KOPT-K1 (cell line): ENCODE data around the gene ZFP42.

Experiments used
- H3K27ac ChIP-seq: fragments of 200-600 bp; sonication (generic); 2 replicates; pipeline ENCODE4 v1.5.1; 2016; ENCODE audit warnings: antibody characterized with exemption, mild to moderate bottlenecking, low read depth, low read length; ENCODE audit not compliant: poor library complexity, severe bottlenecking
- H3K36me3 ChIP-seq: fragments of 200-600 bp; sonication (generic); 2 replicates; pipeline ENCODE4 v1.5.1; 2017; ENCODE audit warnings: antibody characterized with exemption, mild to moderate bottlenecking, low read length, moderate library complexity; ENCODE audit not compliant: insufficient read depth
- H3K9me3 ChIP-seq: fragments of 200-600 bp; sonication (generic); 2 replicates; pipeline ENCODE4 v1.5.1; 2017; ENCODE audit warnings: antibody characterized with exemption, low read length, mild to moderate bottlenecking; ENCODE audit not compliant: insufficient read depth, poor library complexity, severe bottlenecking

Gene ZFP42

GRCh38 chr4:188006285-188006848 lies 10.8 kb downstream of the ZFP42 start:
- H3K36me3 ChIP-seq = no peaks in the 10 kb centered on the region
- no peak overlapping the region for H3K27ac ChIP-seq
- no peaks in the 10 kb centered on the region for H3K9me3 ChIP-seq

GRCh38 chr4:188008377-188008776 lies 12.8 kb downstream of the ZFP42 start:
- H3K36me3 ChIP-seq = no peaks in the 10 kb centered on the region
- no peaks in the 10 kb centered on the region for H3K9me3 ChIP-seq
- no peak overlapping the region for H3K27ac ChIP-seq

GRCh38 chr4:188012426-188012945 lies 16.9 kb downstream of the ZFP42 start:
- Histone ChIP-seq H3K27ac (no peak overlapping the region), H3K9me3 (no peaks in the 10 kb centered on the region)

GRCh38 chr4:188015025-188015940 lies 19.7 kb downstream of the ZFP42 start:
- Histone ChIP-seq H3K27ac (no peak overlapping the region), H3K36me3 (no peaks in the 10 kb centered on the region), H3K9me3 (no peaks in the 10 kb centered on the region)

More at GRCh38 chr4:188012426-188012945, 16.9 kb downstream of the ZFP42 start:
- no peaks in the 10 kb centered on the region for H3K36me3 ChIP-seq

GRCh38 chr4:188016754-188017153 lies 21.2 kb downstream of the ZFP42 start:
- H3K27ac ChIP-seq = no peak overlapping the region
- H3K9me3 ChIP-seq = no peaks in the 10 kb centered on the region
- H3K36me3 ChIP-seq = no peaks in the 10 kb centered on the region

- no peaks in the 10 kb centered on the region for H3K9me3 ChIP-seq
- no peak overlapping the region for H3K27ac ChIP-seq
- no peaks in the 10 kb centered on the region for H3K36me3 ChIP-seq
These were observed 22.7 kb downstream of the ZFP42 start for GRCh38 chr4:188018262-188018661.

- no peak overlapping the region for H3K27ac ChIP-seq
These were observed 26.1 kb downstream of the ZFP42 start for GRCh38 chr4:188021548-188022249.

GRCh38 chr4:188023682-188024081 lies 28.1 kb downstream of the ZFP42 start:
- no peak overlapping the region for H3K27ac ChIP-seq
- H3K9me3 ChIP-seq = no peaks in the 10 kb centered on the region
- no peaks in the 10 kb centered on the region for H3K36me3 ChIP-seq

More at GRCh38 chr4:188021548-188022249, 26.1 kb downstream of the ZFP42 start:
- H3K9me3 ChIP-seq = no peaks in the 10 kb centered on the region
- H3K36me3 ChIP-seq = no peaks in the 10 kb centered on the region

- H3K9me3 ChIP-seq = peaks cover 8% of the 10 kb centered on the region
- no peak overlapping the region for H3K27ac ChIP-seq
- H3K36me3 ChIP-seq = no peaks in the 10 kb centered on the region
These were observed 29.9 kb downstream of the ZFP42 start for GRCh38 chr4:188025476-188025875.

GRCh38 chr4:188029114-188029513 lies 33.5 kb downstream of the ZFP42 start:
- H3K9me3 ChIP-seq = peaks cover 8% of the 10 kb centered on the region

GRCh38 chr4:188030401-188030800 lies 34.8 kb downstream of the ZFP42 start:
- H3K27ac ChIP-seq = no peak overlapping the region
- peaks cover 8% of the 10 kb centered on the region for H3K9me3 ChIP-seq
- no peaks in the 10 kb centered on the region for H3K36me3 ChIP-seq

More at GRCh38 chr4:188029114-188029513, 33.5 kb downstream of the ZFP42 start:
- Histone ChIP-seq H3K27ac (no peak overlapping the region), H3K36me3 (no peaks in the 10 kb centered on the region)

- Histone ChIP-seq H3K9me3 (peaks cover 8% of the 10 kb centered on the region), H3K36me3 (no peaks in the 10 kb centered on the region), H3K27ac (no peak overlapping the region)
These were observed 36.2 kb downstream of the ZFP42 start for GRCh38 chr4:188031751-188032150.

- Histone ChIP-seq H3K9me3 (peaks cover 8% of the 10 kb centered on the region), H3K27ac (no peak overlapping the region), H3K36me3 (no peaks in the 10 kb centered on the region)
These were observed 36.6 kb downstream of the ZFP42 start for GRCh38 chr4:188032170-188032569.

GRCh38 chr4:188032583-188032982 lies 37.0 kb downstream of the ZFP42 start:
- Histone ChIP-seq H3K36me3 (no peaks in the 10 kb centered on the region), H3K27ac (no peak overlapping the region), H3K9me3 (peaks cover 8% of the 10 kb centered on the region)
